Lower leg skin (tissue), 4 donors: ENCODE results near the gene LHFPL3. TPM values are rescaled to one million over a fixed set of nuclear protein-coding genes. Genes with fewer than 3 reads are reported as not detected.

Experiments used
- DNase-seq, 2 donors: peaks; one replicate each; pipeline ENCODE4 v3.0.0-alpha.2; 2019; ENCODE audit warnings: low spot score in 2 of 2
- H3K4me3 ChIP-seq: fragments of 200-600 bp; sonication (generic); 2 replicates; pipeline ENCODE4 v1.5.1; 2017; ENCODE audit warnings: mild to moderate bottlenecking, low read depth; ENCODE audit not compliant: poor library complexity, severe bottlenecking
- POLR2A ChIP-seq, 2 donors: fragments of 450-650 bp; IDR thresholded peaks; one replicate each; pipeline ENCODE4 v1.6.1; 2016 to 2017; ENCODE audit warnings: antibody characterized with exemption in 2 of 2, mild to moderate bottlenecking in 1 of 2, moderate library complexity in 1 of 2
- WGBS, 2 donors: methylation state at CpG; one replicate each; pipeline ENCODE4 v1.1.5; 2018; 5-methylcytosine and 5-hydroxymethylcytosine counted together
- intact Hi-C: fragments of 100-400 bp; cut with DNase I; formaldehyde crosslinking; loops from one replicate; pipeline ENCODE4 v1.15.0; 2023; ENCODE audit warnings: low total_unique reads
- total RNA-seq, 4 donors: library from RNA; depleted of rRNA; stranded (reverse); fragments of >200 nt; gene quantifications; one replicate each; pipeline ENCODE4 v1.1.0, GENCODE V29; 2016
- TF ChIP-seq, protein P1 (sequence below), 3 donors: fragments of 450-650 bp; IDR thresholded peaks; one replicate each; pipeline ENCODE4 v1.5.1; 2016; ENCODE audit warnings: antibody characterized with exemption in 3 of 3, mild to moderate bottlenecking in 3 of 3, moderate library complexity in 2 of 3

Gene LHFPL3
- total RNA-seq, 4 donors from 2014 or later: 0.16 to 2.4 TPM; not detected in 2

DNA sequence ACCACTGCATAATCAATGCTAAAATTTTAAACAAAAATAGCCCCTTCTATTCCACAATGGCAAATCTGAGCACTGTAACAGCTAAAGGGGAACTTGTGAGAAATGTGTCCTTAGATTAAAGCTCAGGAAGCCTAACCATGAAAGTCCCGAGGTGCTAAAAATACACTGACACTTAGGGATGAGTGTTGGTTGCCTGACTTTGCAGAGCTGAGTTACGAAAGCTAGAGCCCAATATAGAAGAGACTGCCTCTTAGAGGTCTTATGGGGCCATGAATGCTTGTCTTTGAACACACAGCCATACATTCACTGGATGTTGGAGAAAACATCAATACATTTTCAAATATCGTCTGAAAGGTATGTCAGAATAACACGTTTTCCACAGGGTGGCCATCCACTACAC is 209.7 kb downstream of the LHFPL3 start:
- DNase-seq: no peak
- intact Hi-C loops: no loop called here
- TF ChIP-seq, protein P1, sequence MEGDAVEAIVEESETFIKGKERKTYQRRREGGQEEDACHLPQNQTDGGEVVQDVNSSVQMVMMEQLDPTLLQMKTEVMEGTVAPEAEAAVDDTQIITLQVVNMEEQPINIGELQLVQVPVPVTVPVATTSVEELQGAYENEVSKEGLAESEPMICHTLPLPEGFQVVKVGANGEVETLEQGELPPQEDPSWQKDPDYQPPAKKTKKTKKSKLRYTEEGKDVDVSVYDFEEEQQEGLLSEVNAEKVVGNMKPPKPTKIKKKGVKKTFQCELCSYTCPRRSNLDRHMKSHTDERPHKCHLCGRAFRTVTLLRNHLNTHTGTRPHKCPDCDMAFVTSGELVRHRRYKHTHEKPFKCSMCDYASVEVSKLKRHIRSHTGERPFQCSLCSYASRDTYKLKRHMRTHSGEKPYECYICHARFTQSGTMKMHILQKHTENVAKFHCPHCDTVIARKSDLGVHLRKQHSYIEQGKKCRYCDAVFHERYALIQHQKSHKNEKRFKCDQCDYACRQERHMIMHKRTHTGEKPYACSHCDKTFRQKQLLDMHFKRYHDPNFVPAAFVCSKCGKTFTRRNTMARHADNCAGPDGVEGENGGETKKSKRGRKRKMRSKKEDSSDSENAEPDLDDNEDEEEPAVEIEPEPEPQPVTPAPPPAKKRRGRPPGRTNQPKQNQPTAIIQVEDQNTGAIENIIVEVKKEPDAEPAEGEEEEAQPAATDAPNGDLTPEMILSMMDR (IDR thresholded peaks at IDR 0.05): no peak
- TF ChIP-seq POLR2A (IDR thresholded peaks at IDR 0.05): no peak
- WGBS, 2 donors: 75 to 80% methylated on average over 4 of the region's 4 CpGs
- H3K4me3 ChIP-seq: no peak overlapping the region

- intact Hi-C loops: no loop called here
- no peak overlapping the region for H3K4me3 ChIP-seq
- TF ChIP-seq, protein P1 (IDR thresholded peaks at IDR 0.05): no peak
- no peak for TF ChIP-seq POLR2A (IDR thresholded peaks at IDR 0.05)
- 59 to 65% methylated on average over 4 of the region's 4 CpGs for WGBS, 2 donors
- no peak for DNase-seq
These were observed 213.5 kb downstream of the LHFPL3 start for GRCh38 chr7:104541897-104542296.

DNA sequence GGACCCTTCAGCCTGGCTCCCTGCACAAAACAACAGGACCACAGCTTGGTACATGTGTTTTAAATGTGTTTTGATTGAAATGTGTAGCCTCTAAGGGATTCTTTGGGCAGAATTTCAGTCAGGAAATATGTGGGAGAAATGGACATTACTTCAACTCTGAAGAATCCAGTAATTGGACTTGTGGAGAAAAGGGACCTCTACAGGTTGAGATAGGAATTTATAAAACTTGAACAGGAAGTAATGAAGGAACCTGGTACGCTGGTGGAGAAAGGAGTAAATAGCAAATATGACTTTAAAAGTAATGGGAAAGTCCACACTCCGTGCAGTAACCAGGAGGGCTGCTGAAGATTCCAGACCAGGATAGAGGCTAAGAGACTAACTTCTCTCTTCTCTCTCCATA is 220.5 kb downstream of the LHFPL3 start:
- no peak overlapping the region for H3K4me3 ChIP-seq
- intact Hi-C loops: no loop called here
- no peak for TF ChIP-seq POLR2A (IDR thresholded peaks at IDR 0.05)
- TF ChIP-seq, protein P1 (IDR thresholded peaks at IDR 0.05): no peak
- DNase-seq: no peak
- 36 to 45% methylated on average over 2 of the region's 2 CpGs for WGBS, 2 donors

GRCh38 chr7:104550362-104550761 is 222.0 kb downstream of the LHFPL3 start:
- H3K4me3 ChIP-seq: no peak overlapping the region
- no peak for DNase-seq
- 66 to 83% methylated on average over 3 of the region's 3 CpGs for WGBS, 2 donors
- no peak for TF ChIP-seq POLR2A (IDR thresholded peaks at IDR 0.05)
- TF ChIP-seq, protein P1 (IDR thresholded peaks at IDR 0.05): no peak
- intact Hi-C loops: no loop called here

DNA sequence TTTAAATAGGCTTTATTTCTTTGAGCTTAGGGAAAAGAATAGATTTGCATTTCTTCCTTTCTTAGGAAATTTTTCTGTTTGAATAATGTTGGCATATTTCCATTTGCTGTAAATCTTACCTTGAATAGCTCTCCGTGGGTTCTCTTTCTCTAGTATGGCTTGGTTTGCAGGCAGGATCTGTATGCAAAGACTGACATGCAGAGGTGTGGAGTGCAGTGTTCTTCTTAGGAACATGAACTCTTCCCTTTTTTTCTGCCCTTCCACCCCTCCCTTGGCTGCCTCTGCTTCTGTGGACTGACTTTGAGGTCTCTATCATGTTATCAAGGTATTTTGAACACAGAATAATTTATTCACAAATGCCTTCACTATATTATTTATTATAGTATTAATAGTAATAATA is 222.8 kb downstream of the LHFPL3 start:
- TF ChIP-seq, protein P1 (IDR thresholded peaks at IDR 0.05): no peak
- no peak for TF ChIP-seq POLR2A (IDR thresholded peaks at IDR 0.05)
- 37 to 45% methylated on average over 1 of the region's 1 CpG for WGBS, 2 donors
- intact Hi-C loops: no loop called here
- no peak overlapping the region for H3K4me3 ChIP-seq
- no peak for DNase-seq

DNA sequence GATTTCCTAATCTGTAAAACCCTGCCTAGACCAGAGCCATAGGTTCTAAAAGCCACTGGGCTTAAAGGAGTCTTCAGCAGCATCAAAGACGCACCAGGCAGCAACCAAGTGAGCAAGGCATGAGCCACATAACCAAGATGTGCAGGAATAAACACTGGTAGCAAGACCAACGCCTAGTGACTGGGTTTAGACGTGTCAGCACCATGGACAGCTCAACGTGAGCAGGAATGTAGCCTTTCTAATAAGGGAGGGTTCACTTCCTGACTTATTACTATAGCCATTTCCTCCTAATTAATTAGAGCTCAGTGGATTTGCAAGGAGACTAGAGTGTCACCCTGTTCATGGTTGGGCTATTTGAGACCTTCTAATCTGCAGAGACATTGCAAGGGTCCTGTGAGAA is 223.7 kb downstream of the LHFPL3 start:
- TF ChIP-seq, protein P1 (IDR thresholded peaks at IDR 0.05): no peak
- TF ChIP-seq POLR2A (IDR thresholded peaks at IDR 0.05): no peak
- 8 to 12% methylated on average over 4 of the region's 4 CpGs for WGBS, 2 donors
- no peak overlapping the region for H3K4me3 ChIP-seq
- DNase-seq: no peak
- intact Hi-C loops: no loop called here
